Right cardiac atrium (tissue), 5 donors: ENCODE data around the gene SNAI1. TPM values are rescaled to one million over a fixed set of nuclear protein-coding genes. Genes with fewer than 3 reads are reported as not detected.
"Not testable (repeated sequence)": the region's sequence is repeated elsewhere in the genome, so short reads cannot be mapped to it uniquely, and the experiment has no call there.

Experiments
- ATAC-seq, 2 donors: fragments of 200-7000 bp; cut with Tn5 transposase; one replicate each; pipeline versions ENCODE4 v1.8.0 to v1.9.1; 2020; ENCODE audit warnings: moderate library complexity in 2 of 2, mild to moderate bottlenecking in 1 of 2
- DNase-seq, 3 donors: peaks; one replicate each; pipeline ENCODE4 v3.0.0-alpha.2; 2020
- H3K27ac ChIP-seq: one replicate; pipeline ENCODE4 v1.5.1; 2013; ENCODE audit warnings: mild to moderate bottlenecking, low read length, control low read depth, moderate library complexity
- H3K27me3 ChIP-seq: one replicate; pipeline ENCODE4 v1.6.1; 2013; ENCODE audit not compliant: control insufficient read depth, insufficient read depth
- H3K4me1 ChIP-seq: one replicate; pipeline ENCODE4 v1.6.1; 2013; ENCODE audit warnings: low read length; ENCODE audit not compliant: control insufficient read depth, insufficient read depth
- H3K4me3 ChIP-seq: one replicate; pipeline ENCODE4 v1.5.1; 2013; ENCODE audit warnings: low read length, control low read depth
- H3K9me3 ChIP-seq: one replicate; pipeline ENCODE4 v1.6.1; 2013; ENCODE audit warnings: low read length; ENCODE audit not compliant: control insufficient read depth
- WGBS: extraction: QIAGEN DNeasy Blood & Tissue Kit; methylation state at CpG from one replicate; pipeline ENCODE4 v1.1.7; 2013; 5-methylcytosine and 5-hydroxymethylcytosine counted together
- intact Hi-C, 4 donors: fragments of 100-400 bp; cut with DNase I; formaldehyde crosslinking; loops; one replicate each; pipeline versions ENCODE4 v1.11.0 to v1.14.0; 2022 to 2023
- polyA plus RNA-seq: library from polyadenylated mRNA; stranded (reverse); fragments of 200-250 nt; gene quantifications from one replicate; pipeline ENCODE4 v1.2.3, GENCODE V29; 2013
- total RNA-seq, 4 donors: library from RNA; stranded (reverse); fragmentation: NEBNext Ultra II Directional; extraction: Animal tissue kit (Norgen Biotek cat#: 25700); gene quantifications; one replicate each; pipeline ENCODE4 v1.2.1, GENCODE V29; 2021
- donor health status: healthy with polysubstance abuse.
- donor health status: DM: no; HTN: yes; CAD: no.
- donor health status: DM: no; HTN: no; CAD: no.
- donor health status: DM: no; HTN: yes; CAD: no; lungs with severe emphysema.
- donor health status: DM: yes; HTN: yes; CAD: no.

The SNAI1 gene
- total and polyA plus RNA-seq, 5 donors: 2.9 to 8.4 (median 3.6) TPM

DNA sequence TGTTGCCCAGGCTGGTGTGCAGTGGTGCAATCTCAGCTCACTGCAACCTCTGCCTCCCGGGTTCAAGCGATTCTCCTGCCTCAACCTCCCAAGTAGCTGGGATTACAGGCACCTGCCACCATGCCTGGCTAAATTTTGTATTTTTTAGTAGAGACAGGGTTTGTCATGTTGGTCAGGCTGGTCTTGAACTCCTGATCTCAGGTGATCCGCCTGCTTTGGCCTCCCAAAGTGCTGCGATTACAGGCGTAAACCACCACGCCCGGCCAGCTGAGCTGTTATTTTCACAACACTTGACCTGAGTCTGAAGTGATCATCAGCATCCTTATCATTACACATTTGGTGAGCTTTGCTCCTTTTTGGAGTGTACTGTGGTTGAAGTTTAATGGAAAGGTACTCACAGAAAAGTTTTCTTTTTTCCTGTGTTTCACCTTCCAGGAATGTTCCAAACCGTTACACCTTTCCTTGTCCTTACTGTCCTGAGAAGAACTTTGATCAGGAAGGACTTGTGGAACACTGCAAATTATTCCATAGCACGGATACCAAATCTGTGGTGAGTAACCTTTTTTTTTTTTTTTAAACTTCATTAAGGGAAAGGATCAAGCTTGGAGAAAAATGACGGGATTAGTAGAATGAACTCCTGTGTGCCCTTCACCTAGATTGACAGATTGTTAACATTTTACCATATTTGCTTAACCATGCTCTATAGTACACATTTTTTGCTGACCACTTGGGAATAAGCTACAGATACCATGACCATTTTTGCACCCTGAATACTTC, 36.9 kb upstream of the SNAI1 start:
- intact Hi-C loops: no loop called here
- Histone ChIP-seq H3K27ac (no peak overlapping the region), H3K4me3 (no peak overlapping the region), H3K4me1 (no peaks in the 10 kb centered on the region), H3K27me3 (no peaks in the 10 kb centered on the region), H3K9me3 (no peaks in the 10 kb centered on the region)
- DNase-seq (no peak), ATAC-seq (no peak)
- 96% methylated on average over 10 of the region's 10 CpGs for WGBS

DNA sequence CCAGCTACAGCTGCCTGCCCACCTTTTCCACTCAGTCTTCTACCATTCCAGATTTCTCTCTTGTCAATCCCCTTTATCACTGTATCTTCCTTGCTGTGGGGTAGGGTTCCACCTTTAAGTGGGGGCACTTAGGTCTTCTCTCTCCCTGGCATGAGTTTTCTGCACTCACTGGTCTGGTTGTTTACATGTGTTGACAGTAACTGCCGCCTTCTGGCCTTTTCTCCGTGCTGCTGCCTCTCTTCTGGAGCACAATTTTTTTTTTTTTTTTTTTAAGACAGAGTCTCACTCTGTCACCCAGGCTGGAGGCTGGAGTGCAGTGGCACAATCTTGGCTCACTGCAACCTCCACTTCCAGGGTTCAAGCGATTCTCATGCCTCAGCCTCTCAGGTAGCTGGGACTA, 34.6 kb upstream of the SNAI1 start:
- Histone ChIP-seq H3K4me1 (no peaks in the 10 kb centered on the region), H3K27ac (no peak overlapping the region), H3K27me3 (no peaks in the 10 kb centered on the region), H3K9me3 (no peaks in the 10 kb centered on the region), H3K4me3 (no peak overlapping the region)
- DNase-seq (no peak), ATAC-seq (no peak)
- intact Hi-C loops: no loop called here
- WGBS: 84% methylated on average over 3 of the region's 3 CpGs

- Histone ChIP-seq H3K9me3 (no peaks in the 10 kb centered on the region), H3K27ac (no peak overlapping the region), H3K4me1 (no peaks in the 10 kb centered on the region), H3K4me3 (no peak overlapping the region), H3K27me3 (no peaks in the 10 kb centered on the region)
- intact Hi-C loops: no loop called here
- ATAC-seq (peak in 1 of 2 donors; percentile 34), DNase-seq (no peak)
- 91% methylated on average over 11 of the region's 11 CpGs for WGBS
These were observed 33.8 kb upstream of the SNAI1 start for GRCh38 chr20:49948809-49949507.

DNA sequence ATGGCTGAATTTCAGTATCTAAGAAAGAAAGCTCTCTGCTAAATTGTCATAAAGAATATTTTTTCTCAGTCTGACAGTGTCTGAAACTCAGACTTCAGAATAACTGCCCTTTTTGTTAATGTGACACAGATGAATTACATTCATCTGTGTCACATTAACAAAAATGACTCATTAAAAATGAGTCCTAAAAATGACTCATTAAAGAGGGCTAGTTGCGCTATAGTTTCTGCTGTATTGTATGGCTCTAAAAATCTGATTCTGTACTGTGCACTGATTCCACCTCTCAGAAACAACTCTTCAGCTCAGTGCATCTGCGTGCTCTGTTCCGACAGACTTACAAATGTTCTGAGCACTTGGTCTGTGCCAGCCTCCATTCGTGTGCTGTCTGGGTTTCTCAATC, 31.6 kb upstream of the SNAI1 start:
- DNase-seq: no peak
- Histone ChIP-seq H3K27me3 (no peaks in the 10 kb centered on the region), H3K4me1 (no peaks in the 10 kb centered on the region), H3K27ac (no peak overlapping the region), H3K4me3 (no peak overlapping the region), H3K9me3 (no peaks in the 10 kb centered on the region)
- WGBS: 93% methylated on average over 4 of the region's 4 CpGs
- no peak for ATAC-seq
- intact Hi-C loops: no loop called here

GRCh38 chr20:49955167-49955566, 27.6 kb upstream of the SNAI1 start:
- no peak for DNase-seq
- no peak for ATAC-seq
- Histone ChIP-seq H3K27me3 (no peaks in the 10 kb centered on the region), H3K4me3 (no peak overlapping the region), H3K4me1 (no peaks in the 10 kb centered on the region), H3K27ac (no peak overlapping the region), H3K9me3 (no peaks in the 10 kb centered on the region)
- 90% methylated on average over 3 of the region's 3 CpGs for WGBS
- intact Hi-C loops: no loop called here

GRCh38 chr20:49955830-49956396, 26.9 kb upstream of the SNAI1 start:
- H3K4me1 ChIP-seq, ATAC-seq, intact Hi-C loops, H3K9me3 ChIP-seq, H3K27ac ChIP-seq, H3K27me3 ChIP-seq, DNase-seq, H3K4me3 ChIP-seq: not testable (repeated sequence)
- 92% methylated on average over 12 of the region's 12 CpGs for WGBS

GRCh38 chr20:49956689-49957088, 26.1 kb upstream of the SNAI1 start:
- peak overlapping the region; percentile 3 for H3K27ac ChIP-seq
- H3K9me3 ChIP-seq: no peaks in the 10 kb centered on the region
- no peaks in the 10 kb centered on the region for H3K4me1 ChIP-seq
- ATAC-seq: no peak
- DNase-seq: no peak
- 96% methylated on average over 18 of the region's 18 CpGs for WGBS
- H3K4me3 ChIP-seq: no peak overlapping the region
- no peaks in the 10 kb centered on the region for H3K27me3 ChIP-seq
- intact Hi-C loops: no loop called here

- peak; percentile 64 to 90 (median 88) for DNase-seq
- ATAC-seq, H3K4me3 ChIP-seq, intact Hi-C loops, H3K27me3 ChIP-seq, H3K4me1 ChIP-seq, H3K9me3 ChIP-seq: not testable (repeated sequence)
- H3K27ac ChIP-seq: peak overlapping the region; percentile 72
- WGBS: 78% methylated on average over 12 of the region's 12 CpGs
These were observed 25.5 kb upstream of the SNAI1 start for GRCh38 chr20:49957089-49957938.

DNA sequence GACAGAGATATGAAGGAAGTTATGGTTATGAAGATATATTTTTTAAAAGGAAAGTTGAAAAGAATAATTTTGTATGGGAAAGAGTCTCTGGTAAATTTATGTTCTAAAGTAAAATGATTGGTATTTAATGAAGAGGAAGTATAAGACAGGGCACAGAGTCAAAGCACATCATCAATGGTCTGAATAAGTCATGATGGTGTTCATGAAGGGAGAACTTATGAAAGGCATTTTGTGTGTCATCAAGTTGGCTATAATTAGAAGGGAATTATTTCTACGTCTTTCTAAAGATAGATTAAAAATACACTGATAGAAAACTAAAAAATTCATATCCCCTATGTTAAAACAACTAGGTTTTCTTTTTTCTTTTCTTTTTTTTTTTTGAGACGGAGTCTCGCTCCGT, 21.4 kb upstream of the SNAI1 start:
- no peaks in the 10 kb centered on the region for H3K4me1 ChIP-seq
- no peak overlapping the region for H3K27ac ChIP-seq
- no peaks in the 10 kb centered on the region for H3K9me3 ChIP-seq
- no peak overlapping the region for H3K4me3 ChIP-seq
- 85% methylated on average over 4 of the region's 4 CpGs for WGBS
- ATAC-seq: no peak
- no peaks in the 10 kb centered on the region for H3K27me3 ChIP-seq
- DNase-seq: no peak
- intact Hi-C loops: no loop called here

DNA sequence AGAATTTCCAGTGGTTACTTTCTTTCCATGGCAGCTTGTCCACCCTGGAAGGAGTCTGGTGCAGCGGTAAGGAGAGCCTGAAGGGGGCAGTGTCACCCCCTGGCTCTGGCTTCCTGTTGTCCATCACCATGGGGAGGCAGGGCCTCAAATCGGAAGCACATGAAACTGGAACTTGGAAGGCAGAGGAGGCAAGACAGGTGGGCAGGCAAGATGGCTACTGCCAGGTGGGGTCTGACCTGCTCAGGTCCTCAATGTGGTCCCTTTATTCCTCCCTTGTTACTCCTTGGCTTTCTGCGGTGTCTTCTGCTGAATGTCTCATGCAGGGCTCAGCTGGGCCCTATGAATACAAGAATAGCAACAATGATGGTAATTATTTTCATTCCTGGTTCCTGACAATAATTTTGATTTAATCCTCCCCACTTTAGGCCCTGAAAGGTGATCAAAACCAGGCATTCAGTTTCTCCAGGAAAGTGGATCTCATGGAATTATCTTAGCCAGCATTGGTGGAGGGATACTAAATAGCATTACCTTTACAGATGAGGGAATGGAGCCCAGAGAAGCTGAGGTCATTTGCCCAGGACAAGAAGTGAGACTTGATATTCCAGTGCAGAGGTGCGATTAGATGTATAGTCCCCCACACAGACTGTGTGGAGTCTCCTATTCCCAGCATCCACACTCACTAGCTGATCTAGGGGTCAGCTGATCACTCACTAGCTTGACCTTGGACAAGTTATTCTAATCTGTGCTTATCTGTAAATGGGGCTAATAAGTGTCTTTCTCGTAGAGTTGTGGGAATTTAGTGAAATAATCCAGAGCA, 17.6 kb upstream of the SNAI1 start:
- Histone ChIP-seq H3K27ac (no peak overlapping the region), H3K27me3 (no peaks in the 10 kb centered on the region), H3K9me3 (no peaks in the 10 kb centered on the region), H3K4me3 (no peak overlapping the region), H3K4me1 (no peaks in the 10 kb centered on the region)
- peak; percentile 23 for ATAC-seq
- intact Hi-C loops: no loop called here
- peak in 1 of 3 donors; percentile 48 for DNase-seq
- 75% methylated on average over 5 of the region's 5 CpGs for WGBS
